Neural cell (in vitro differentiated cells): Measurements from ENCODE around the gene PLCE1. TPM values are rescaled to one million over a fixed set of nuclear protein-coding genes. Genes with fewer than 3 reads are reported as not detected.
"Not testable (repeated sequence)": the region's sequence is repeated elsewhere in the genome, so short reads cannot be mapped to it uniquely, and the experiment has no call there.

ENCODE experiments used
- H2AFZ ChIP-seq: fragments of 200-600, 300-800 bp; sonication (generic), shearing (Covaris generic); 2 replicates; pipeline ENCODE4 v1.6.0; 2014; ENCODE audit warnings: low read depth, mild to moderate bottlenecking, antibody characterized with exemption, low read length, moderate library complexity
- H3F3A ChIP-seq: fragments of 200-600 bp; shearing (Covaris generic); 2 replicates; pipeline ENCODE4 v1.6.1; 2016; ENCODE audit warnings: mild to moderate bottlenecking, moderate library complexity, mixed read lengths, antibody characterized with exemption, low read length; ENCODE audit not compliant: insufficient read depth, poor library complexity, severe bottlenecking
- H3K27ac ChIP-seq: fragments of 200-600, 300-800 bp; sonication (generic), shearing (Covaris generic); 2 replicates; pipeline ENCODE4 v1.5.1; 2014; ENCODE audit warnings: mild to moderate bottlenecking, low read length, moderate library complexity
- H3K27me3 ChIP-seq: fragments of 300-800, 200-600 bp; sonication (generic), shearing (Covaris generic); 2 replicates; pipeline ENCODE4 v1.6.0; 2014; ENCODE audit warnings: mild to moderate bottlenecking, low read depth, low read length, moderate library complexity; ENCODE audit not compliant: insufficient read depth
- H3K36me3 ChIP-seq: fragments of 300-800, 200-600 bp; sonication (generic), shearing (Covaris generic); 2 replicates; pipeline ENCODE4 v1.5.1; 2014; ENCODE audit warnings: mild to moderate bottlenecking, antibody characterized with exemption, low read length, moderate library complexity; ENCODE audit not compliant: insufficient read depth
- H3K4me2 ChIP-seq: fragments of 300-800, 200-600 bp; sonication (generic), shearing (Covaris generic); 2 replicates; pipeline ENCODE4 v1.6.0; 2014; ENCODE audit warnings: mild to moderate bottlenecking, low read length
- H3K4me3 ChIP-seq: fragments of 300-800, 200-600 bp; sonication (generic), shearing (Covaris generic); 2 replicates; pipeline ENCODE4 v1.5.1; 2014; ENCODE audit warnings: mild to moderate bottlenecking, low read length, moderate library complexity
- H3K79me2 ChIP-seq: fragments of 200-600 bp; shearing (Covaris generic); replicated peaks from 2 replicates; pipeline ENCODE4 v1.6.0; 2014; ENCODE audit warnings: mild to moderate bottlenecking, low read length, moderate library complexity; ENCODE audit not compliant: insufficient read depth
- H3K9ac ChIP-seq: fragments of 300-800, 200-600 bp; sonication (generic), shearing (Covaris generic); 2 replicates; pipeline ENCODE4 v1.6.1; 2016; ENCODE audit warnings: mild to moderate bottlenecking, low read length, mixed read lengths
- H3K9me2 ChIP-seq: fragments of 200-600 bp; shearing (Covaris generic); 2 replicates; pipeline ENCODE4 v1.6.1; 2016; ENCODE audit warnings: mild to moderate bottlenecking, low read length, mixed read lengths; ENCODE audit not compliant: insufficient read depth
- H3K9me3 ChIP-seq: fragments of 200-600, 300-800 bp; sonication (generic), shearing (Covaris generic); 2 replicates; pipeline ENCODE4 v1.6.1; 2016; ENCODE audit warnings: mild to moderate bottlenecking, mixed run types, low read length, moderate library complexity, mixed read lengths
- H4K20me1 ChIP-seq: fragments of 200-600 bp; shearing (Covaris generic); 2 replicates; pipeline ENCODE4 v1.6.1; 2016; ENCODE audit warnings: mild to moderate bottlenecking, mixed run types; ENCODE audit not compliant: insufficient read depth
- EP300 ChIP-seq: fragments of 450-650 bp; conservative IDR thresholded peaks from 2 replicates; pipeline ENCODE4 v1.6.1; 2014; ENCODE audit warnings: antibody characterized with exemption, mild to moderate bottlenecking, moderate library complexity; ENCODE audit not compliant: poor library complexity, severe bottlenecking
- EZH2 ChIP-seq: fragments of 200-600, 300-800 bp; shearing (Covaris generic), sonication (generic); IDR thresholded peaks from 2 replicates; pipeline ENCODE4 v1.6.1; 2014; ENCODE audit warnings: antibody characterized with exemption, low read length, borderline replicate concordance, mild to moderate bottlenecking; ENCODE audit not compliant: insufficient read depth, poor library complexity, severe bottlenecking
- MXI1 ChIP-seq: fragments of 450-650 bp; conservative IDR thresholded peaks from 2 replicates; pipeline ENCODE4 v1.6.1; 2014; ENCODE audit warnings: antibody characterized with exemption, mild to moderate bottlenecking; ENCODE audit not compliant: poor library complexity, severe bottlenecking
- POLR2AphosphoS5 ChIP-seq: IDR thresholded peaks from 2 replicates; pipeline ENCODE4 v1.6.1; 2012
- RAD21 ChIP-seq: fragments of 450-650 bp; conservative IDR thresholded peaks from 2 replicates; pipeline ENCODE4 v1.6.1; 2014; ENCODE audit warnings: antibody characterized with exemption, mild to moderate bottlenecking, moderate library complexity
- SMC3 ChIP-seq: fragments of 450-650 bp; conservative IDR thresholded peaks from 2 replicates; pipeline ENCODE4 v1.6.1; 2014; ENCODE audit warnings: antibody characterized with exemption, mild to moderate bottlenecking, moderate library complexity; ENCODE audit not compliant: poor library complexity
- TAF1 ChIP-seq: IDR thresholded peaks from 2 replicates; pipeline ENCODE4 v1.6.1; 2012; ENCODE audit warnings: low read depth
- polyA plus RNA-seq: library from polyadenylated mRNA; depleted of rRNA; stranded (reverse); fragments of >200 nt; gene quantifications from 2 replicates; pipeline ENCODE4 v1.2.3, GENCODE V29; 2014
- TF ChIP-seq, protein P1 (sequence below): fragments of 450-650 bp; IDR thresholded peaks from 2 replicates; pipeline ENCODE4 v1.5.1; 2014; ENCODE audit warnings: antibody characterized with exemption, mild to moderate bottlenecking, moderate library complexity; ENCODE audit not compliant: poor library complexity, severe bottlenecking
- TF ChIP-seq, protein P2 (sequence below): IDR thresholded peaks from 2 replicates; pipeline ENCODE4 v1.6.1; 2012; ENCODE audit warnings: borderline replicate concordance

PLCE1 gene
- polyA plus RNA-seq, 1 donor from 2014 or later, result 0.22 TPM

DNA sequence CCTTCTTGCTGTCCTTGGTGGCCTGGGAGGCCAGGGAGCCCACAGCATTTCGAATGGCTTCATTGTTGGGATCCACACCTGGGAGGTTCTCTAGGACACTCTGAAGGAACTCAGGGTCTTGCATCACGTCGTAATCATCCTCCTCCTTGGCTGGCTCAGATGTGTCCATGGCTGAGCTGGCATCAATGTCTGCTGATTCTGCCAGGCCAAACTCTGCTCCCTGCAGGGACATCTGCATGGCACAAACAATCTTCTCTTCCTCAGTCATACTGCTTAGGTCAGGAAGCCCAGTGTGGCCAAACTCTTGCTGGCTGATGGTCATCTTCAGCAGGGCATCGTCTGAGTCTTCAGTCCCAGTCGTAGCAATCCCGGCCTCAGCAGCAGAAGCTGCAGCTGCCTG is 34.9 kb upstream of the PLCE1 start:
- Histone ChIP-seq H3K27me3 (no peaks in the 10 kb centered on the region), H4K20me1 (no peaks in the 10 kb centered on the region), H3K36me3 (no peaks in the 10 kb centered on the region), H3K27ac (no peak overlapping the region), H2AFZ (no peak overlapping the region), H3K9me3 (no peaks in the 10 kb centered on the region), H3K9ac (no peak overlapping the region), H3K4me3 (no peak overlapping the region), H3K4me2 (no peak overlapping the region), H3F3A (no peaks in the 10 kb centered on the region), H3K9me2 (no peaks in the 10 kb centered on the region), H3K79me2 (no peaks in the 10 kb centered on the region)
- TF ChIP-seq EP300 (no peak), MXI1 (no peak), POLR2AphosphoS5 (no peak), TAF1 (no peak), RAD21 (no peak), EZH2 (no peak), SMC3 (no peak)
- TF ChIP-seq, protein P1, sequence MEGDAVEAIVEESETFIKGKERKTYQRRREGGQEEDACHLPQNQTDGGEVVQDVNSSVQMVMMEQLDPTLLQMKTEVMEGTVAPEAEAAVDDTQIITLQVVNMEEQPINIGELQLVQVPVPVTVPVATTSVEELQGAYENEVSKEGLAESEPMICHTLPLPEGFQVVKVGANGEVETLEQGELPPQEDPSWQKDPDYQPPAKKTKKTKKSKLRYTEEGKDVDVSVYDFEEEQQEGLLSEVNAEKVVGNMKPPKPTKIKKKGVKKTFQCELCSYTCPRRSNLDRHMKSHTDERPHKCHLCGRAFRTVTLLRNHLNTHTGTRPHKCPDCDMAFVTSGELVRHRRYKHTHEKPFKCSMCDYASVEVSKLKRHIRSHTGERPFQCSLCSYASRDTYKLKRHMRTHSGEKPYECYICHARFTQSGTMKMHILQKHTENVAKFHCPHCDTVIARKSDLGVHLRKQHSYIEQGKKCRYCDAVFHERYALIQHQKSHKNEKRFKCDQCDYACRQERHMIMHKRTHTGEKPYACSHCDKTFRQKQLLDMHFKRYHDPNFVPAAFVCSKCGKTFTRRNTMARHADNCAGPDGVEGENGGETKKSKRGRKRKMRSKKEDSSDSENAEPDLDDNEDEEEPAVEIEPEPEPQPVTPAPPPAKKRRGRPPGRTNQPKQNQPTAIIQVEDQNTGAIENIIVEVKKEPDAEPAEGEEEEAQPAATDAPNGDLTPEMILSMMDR, result no peak
- TF ChIP-seq, protein P2, sequence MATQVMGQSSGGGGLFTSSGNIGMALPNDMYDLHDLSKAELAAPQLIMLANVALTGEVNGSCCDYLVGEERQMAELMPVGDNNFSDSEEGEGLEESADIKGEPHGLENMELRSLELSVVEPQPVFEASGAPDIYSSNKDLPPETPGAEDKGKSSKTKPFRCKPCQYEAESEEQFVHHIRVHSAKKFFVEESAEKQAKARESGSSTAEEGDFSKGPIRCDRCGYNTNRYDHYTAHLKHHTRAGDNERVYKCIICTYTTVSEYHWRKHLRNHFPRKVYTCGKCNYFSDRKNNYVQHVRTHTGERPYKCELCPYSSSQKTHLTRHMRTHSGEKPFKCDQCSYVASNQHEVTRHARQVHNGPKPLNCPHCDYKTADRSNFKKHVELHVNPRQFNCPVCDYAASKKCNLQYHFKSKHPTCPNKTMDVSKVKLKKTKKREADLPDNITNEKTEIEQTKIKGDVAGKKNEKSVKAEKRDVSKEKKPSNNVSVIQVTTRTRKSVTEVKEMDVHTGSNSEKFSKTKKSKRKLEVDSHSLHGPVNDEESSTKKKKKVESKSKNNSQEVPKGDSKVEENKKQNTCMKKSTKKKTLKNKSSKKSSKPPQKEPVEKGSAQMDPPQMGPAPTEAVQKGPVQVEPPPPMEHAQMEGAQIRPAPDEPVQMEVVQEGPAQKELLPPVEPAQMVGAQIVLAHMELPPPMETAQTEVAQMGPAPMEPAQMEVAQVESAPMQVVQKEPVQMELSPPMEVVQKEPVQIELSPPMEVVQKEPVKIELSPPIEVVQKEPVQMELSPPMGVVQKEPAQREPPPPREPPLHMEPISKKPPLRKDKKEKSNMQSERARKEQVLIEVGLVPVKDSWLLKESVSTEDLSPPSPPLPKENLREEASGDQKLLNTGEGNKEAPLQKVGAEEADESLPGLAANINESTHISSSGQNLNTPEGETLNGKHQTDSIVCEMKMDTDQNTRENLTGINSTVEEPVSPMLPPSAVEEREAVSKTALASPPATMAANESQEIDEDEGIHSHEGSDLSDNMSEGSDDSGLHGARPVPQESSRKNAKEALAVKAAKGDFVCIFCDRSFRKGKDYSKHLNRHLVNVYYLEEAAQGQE, result no peak

DNA sequence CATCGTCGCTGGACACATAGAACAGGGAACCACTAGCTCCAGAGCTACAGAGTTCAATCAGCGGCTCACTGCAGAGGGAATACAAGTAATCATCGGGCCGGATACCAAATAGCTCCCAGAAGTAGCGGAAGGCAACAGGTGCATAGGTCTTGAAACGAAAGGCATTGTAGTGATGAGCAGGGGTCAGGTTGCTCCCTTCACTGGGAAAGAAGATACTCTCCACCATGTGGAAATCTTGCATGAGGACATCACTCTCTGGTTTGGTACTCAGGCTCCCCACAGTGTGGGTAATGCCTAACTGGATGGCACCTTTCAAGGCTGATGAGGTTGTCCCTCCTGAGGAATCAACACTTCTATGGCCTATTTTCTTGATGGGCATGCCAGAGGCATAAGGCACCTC is 32.7 kb upstream of the PLCE1 start:
- H3K9me3 ChIP-seq, H3K27me3 ChIP-seq, H3K9me2 ChIP-seq, H3K79me2 ChIP-seq, H2AFZ ChIP-seq, H3K27ac ChIP-seq, H3F3A ChIP-seq, H3K36me3 ChIP-seq, H3K4me3 ChIP-seq, H3K9ac ChIP-seq, H4K20me1 ChIP-seq, H3K4me2 ChIP-seq: not testable (repeated sequence)

DNA sequence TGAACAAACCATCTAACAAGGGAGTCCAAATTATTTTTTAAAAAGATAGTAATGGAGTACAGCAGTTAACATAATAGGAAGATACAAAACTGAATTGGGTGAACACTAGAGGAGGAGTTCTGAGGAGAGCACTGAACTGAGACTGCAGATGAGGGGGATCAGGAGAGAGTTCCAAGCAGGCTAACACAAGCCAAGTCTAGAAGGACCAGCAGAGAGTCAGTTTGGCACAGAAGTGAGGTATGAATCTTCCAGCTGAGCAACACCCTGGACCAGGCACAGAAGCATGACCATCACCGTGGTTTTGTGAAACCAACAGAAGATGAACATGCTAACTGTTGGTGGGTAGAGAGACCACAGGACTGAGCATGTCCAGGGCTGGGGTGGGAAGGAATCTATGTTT is 30.8 kb upstream of the PLCE1 start:
- Histone ChIP-seq H3K9me3 (no peaks in the 10 kb centered on the region), H3K9ac (no peak overlapping the region), H2AFZ (no peak overlapping the region), H3K4me3 (no peak overlapping the region), H3K9me2 (no peaks in the 10 kb centered on the region), H3K36me3 (no peaks in the 10 kb centered on the region), H3K27me3 (no peaks in the 10 kb centered on the region), H3F3A (no peaks in the 10 kb centered on the region), H3K27ac (no peak overlapping the region), H4K20me1 (no peaks in the 10 kb centered on the region), H3K4me2 (no peak overlapping the region), H3K79me2 (no peaks in the 10 kb centered on the region)
- TF ChIP-seq, protein P1, result no peak
- TF ChIP-seq MXI1, result no peak
- TF ChIP-seq EZH2, result no peak
- no peak for TF ChIP-seq RAD21
- TF ChIP-seq SMC3, result no peak
- TF ChIP-seq TAF1, result no peak
- TF ChIP-seq, protein P2, result no peak
